ENCODE data around the gene UCMA. TPM values are rescaled to one million over a fixed set of nuclear protein-coding genes. Genes with fewer than 3 reads are reported as not detected.

Gene UCMA
- total and polyA plus RNA-seq, 2 donors from 2014 or later = not detected

DNA sequence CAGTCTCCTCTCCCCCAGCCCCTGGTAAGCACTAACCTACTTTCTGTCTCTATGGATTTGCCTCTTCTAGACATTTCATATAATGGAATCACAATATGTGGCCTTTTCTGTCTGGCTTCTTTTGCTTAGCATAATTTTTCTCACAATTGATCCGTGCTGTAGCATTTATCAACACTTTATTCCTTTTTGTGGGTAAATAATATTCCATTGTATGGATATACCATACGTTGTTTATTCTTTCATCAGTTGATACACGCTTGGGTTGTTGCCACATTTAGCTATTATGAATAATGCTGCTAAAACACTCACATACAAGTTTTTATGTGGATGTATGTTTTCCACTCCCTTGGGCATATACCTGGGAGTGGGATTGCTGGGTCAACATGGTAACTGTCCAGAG is 47.0 kb downstream of the UCMA start:
- H3K27me3 ChIP-seq (ENCODE audit: control insufficient read depth, insufficient read depth, low read length) = no peaks in the 10 kb centered on the region
- H3K36me3 ChIP-seq (ENCODE audit: control insufficient read depth in 2 of 3, insufficient read depth in 3 of 3, low read length in 3 of 3) = no peaks in the 10 kb centered on the region
- DNase-seq (no peak), FAIRE-seq (no peak)
- H3K27ac ChIP-seq (ENCODE audit: low read depth in 2 of 2, low read length in 2 of 2) = no peak overlapping the region
- TF ChIP-seq, protein P1, sequence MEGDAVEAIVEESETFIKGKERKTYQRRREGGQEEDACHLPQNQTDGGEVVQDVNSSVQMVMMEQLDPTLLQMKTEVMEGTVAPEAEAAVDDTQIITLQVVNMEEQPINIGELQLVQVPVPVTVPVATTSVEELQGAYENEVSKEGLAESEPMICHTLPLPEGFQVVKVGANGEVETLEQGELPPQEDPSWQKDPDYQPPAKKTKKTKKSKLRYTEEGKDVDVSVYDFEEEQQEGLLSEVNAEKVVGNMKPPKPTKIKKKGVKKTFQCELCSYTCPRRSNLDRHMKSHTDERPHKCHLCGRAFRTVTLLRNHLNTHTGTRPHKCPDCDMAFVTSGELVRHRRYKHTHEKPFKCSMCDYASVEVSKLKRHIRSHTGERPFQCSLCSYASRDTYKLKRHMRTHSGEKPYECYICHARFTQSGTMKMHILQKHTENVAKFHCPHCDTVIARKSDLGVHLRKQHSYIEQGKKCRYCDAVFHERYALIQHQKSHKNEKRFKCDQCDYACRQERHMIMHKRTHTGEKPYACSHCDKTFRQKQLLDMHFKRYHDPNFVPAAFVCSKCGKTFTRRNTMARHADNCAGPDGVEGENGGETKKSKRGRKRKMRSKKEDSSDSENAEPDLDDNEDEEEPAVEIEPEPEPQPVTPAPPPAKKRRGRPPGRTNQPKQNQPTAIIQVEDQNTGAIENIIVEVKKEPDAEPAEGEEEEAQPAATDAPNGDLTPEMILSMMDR (IDR thresholded peaks at IDR 0.05; ENCODE audit: borderline replicate concordance, extremely low read depth, insufficient read depth) = no peak
- no peak overlapping the region for H3K9ac ChIP-seq (ENCODE audit: low read length in 3 of 3)
- H3K4me3 ChIP-seq (ENCODE audit: low read length in 3 of 3) = no peak overlapping the region
- peaks cover 0 to 3% (median 0%) of the 10 kb centered on the region in 3 donors for H3K9me3 ChIP-seq (ENCODE audit: control insufficient read depth in 2 of 3, insufficient read depth in 1 of 3, low read length in 3 of 3)
- H3K4me1 ChIP-seq (ENCODE audit: control insufficient read depth in 2 of 3, insufficient read depth in 2 of 3, low read depth in 1 of 3, low read length in 3 of 3) = no peaks in the 10 kb centered on the region
- intact Hi-C loops (cut with DNase I) = no loop called here

DNA sequence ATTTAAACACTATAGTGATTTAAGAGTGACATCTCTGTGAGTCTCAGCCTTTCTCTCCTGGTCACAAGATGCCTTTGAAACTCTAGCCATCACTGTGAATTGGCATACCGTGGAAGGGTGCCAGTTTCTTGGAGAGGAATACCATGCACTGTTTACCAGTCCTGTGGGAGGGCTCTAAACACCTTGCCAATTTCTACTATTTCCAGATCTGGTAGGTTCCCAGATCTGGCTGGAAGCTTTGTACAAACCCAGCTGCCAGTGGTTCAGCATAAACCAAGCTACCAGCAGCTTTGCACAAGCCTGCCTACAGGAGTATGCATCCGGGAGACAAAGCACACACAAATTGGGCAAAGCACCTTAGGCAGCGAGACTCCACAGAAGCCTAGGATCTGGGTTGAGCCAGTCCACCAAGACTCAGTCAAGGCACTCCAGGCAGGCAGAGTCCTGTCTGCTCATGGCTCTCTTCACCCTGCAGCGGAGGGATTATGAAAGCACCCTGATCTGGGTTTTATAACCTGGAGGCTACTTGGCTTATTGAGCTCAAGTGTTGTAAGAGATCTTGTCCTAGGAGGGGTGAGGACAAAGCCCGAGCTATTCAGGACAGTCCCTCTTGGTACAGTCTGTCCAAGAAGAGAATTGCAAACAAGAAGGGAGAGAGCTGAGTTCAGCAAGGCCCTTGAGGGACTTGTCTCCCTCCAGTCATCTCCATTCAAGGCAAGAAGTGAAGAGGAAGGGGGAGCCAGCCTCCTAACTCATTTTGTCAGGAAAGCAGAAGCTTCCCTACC is 49.3 kb downstream of the UCMA start:
- no peak for FAIRE-seq
- H3K4me1 ChIP-seq (ENCODE audit: control insufficient read depth in 2 of 3, insufficient read depth in 2 of 3, low read depth in 1 of 3, low read length in 3 of 3) = no peaks in the 10 kb centered on the region
- TF ChIP-seq, protein P1 (IDR thresholded peaks at IDR 0.05; ENCODE audit: borderline replicate concordance, extremely low read depth, insufficient read depth) = no peak
- H3K9ac ChIP-seq (ENCODE audit: low read length in 3 of 3) = no peak overlapping the region
- no peaks in the 10 kb centered on the region for H3K27me3 ChIP-seq (ENCODE audit: control insufficient read depth, insufficient read depth, low read length)
- peaks cover 0 to 3% (median 0%) of the 10 kb centered on the region in 3 donors for H3K9me3 ChIP-seq (ENCODE audit: control insufficient read depth in 2 of 3, insufficient read depth in 1 of 3, low read length in 3 of 3)
- DNase-seq = no peak
- H3K27ac ChIP-seq (ENCODE audit: low read depth in 2 of 2, low read length in 2 of 2) = no peak overlapping the region
- H3K36me3 ChIP-seq (ENCODE audit: control insufficient read depth in 2 of 3, insufficient read depth in 3 of 3, low read length in 3 of 3) = no peaks in the 10 kb centered on the region
- no peak overlapping the region for H3K4me3 ChIP-seq (ENCODE audit: low read length in 3 of 3)
- intact Hi-C loops (cut with DNase I) = no loop called here

DNA sequence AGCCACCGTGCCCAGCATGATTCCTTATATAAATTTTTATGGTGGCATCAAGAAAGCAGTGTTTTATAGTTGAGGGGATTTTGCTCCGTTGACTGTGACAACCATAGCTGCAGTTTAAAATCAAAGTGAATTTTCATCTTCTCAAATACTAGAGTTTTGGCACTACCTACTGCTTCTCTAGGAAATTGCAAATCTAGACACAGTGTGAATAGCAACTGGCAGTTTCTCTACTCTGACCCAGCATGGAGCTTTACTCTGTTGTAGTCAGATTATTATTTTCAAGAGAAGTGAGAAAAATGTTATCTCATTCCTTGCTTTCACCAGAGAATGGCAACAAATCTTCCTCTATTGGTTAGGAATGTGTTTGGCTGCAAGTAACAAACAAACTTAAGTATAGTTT is 49.9 kb downstream of the UCMA start:
- Histone ChIP-seq H3K27me3 (ENCODE audit: control insufficient read depth, insufficient read depth, low read length) (no peaks in the 10 kb centered on the region), H3K27ac (ENCODE audit: low read depth in 2 of 2, low read length in 2 of 2) (no peak overlapping the region), H3K4me3 (ENCODE audit: low read length in 3 of 3) (no peak overlapping the region), H3K4me1 (ENCODE audit: control insufficient read depth in 2 of 3, insufficient read depth in 2 of 3, low read depth in 1 of 3, low read length in 3 of 3) (no peaks in the 10 kb centered on the region), H3K9me3 (ENCODE audit: control insufficient read depth in 2 of 3, insufficient read depth in 1 of 3, low read length in 3 of 3) (peaks cover 0 to 3% (median 0%) of the 10 kb centered on the region in 3 donors), H3K9ac (ENCODE audit: low read length in 3 of 3) (no peak overlapping the region), H3K36me3 (ENCODE audit: control insufficient read depth in 2 of 3, insufficient read depth in 3 of 3, low read length in 3 of 3) (no peaks in the 10 kb centered on the region)
- FAIRE-seq = no peak
- DNase-seq = no peak
- TF ChIP-seq, protein P1 (IDR thresholded peaks at IDR 0.05; ENCODE audit: borderline replicate concordance, extremely low read depth, insufficient read depth) = no peak
- intact Hi-C loops (cut with DNase I) = no loop called here

Measured in kidney (tissue), 14 donors.